H1 (cell line): ENCODE data around the gene CWC27. TPM values are rescaled to one million over a fixed set of nuclear protein-coding genes. Genes with fewer than 3 reads are reported as not detected.

ENCODE experiments used
- BCL11A ChIP-seq, 2 experiments: IDR thresholded peaks; one replicate each; pipeline ENCODE4 v1.6.1; 2011; ENCODE audit warnings: low read depth in 2 of 2, low read length in 2 of 2, mild to moderate bottlenecking in 2 of 2
- CHD2 ChIP-seq: IDR thresholded peaks from 2 replicates; pipeline ENCODE4 v1.6.1; 2012; ENCODE audit warnings: low read length, improper control_type of control experiment
- CHD7 ChIP-seq: fragments of 300-600 bp; sonication (generic); IDR thresholded peaks from 2 replicates; pipeline ENCODE4 v1.7.1; 2012; ENCODE audit warnings: low read length, moderate library complexity, mild to moderate bottlenecking, inconsistent platforms; ENCODE audit not compliant: insufficient replicate concordance
- CTBP2 ChIP-seq: IDR thresholded peaks from 2 replicates; pipeline ENCODE4 v1.7.0; 2011; ENCODE audit warnings: borderline replicate concordance, mild to moderate bottlenecking, moderate library complexity, mixed read lengths, low read length; ENCODE audit not compliant: insufficient read depth, insufficient read length
- EP300 ChIP-seq, 2 experiments: IDR thresholded peaks; 1 replicate in 1 of 2; 2 replicates in 1 of 2; pipeline ENCODE4 v1.6.1; 2011 to 2012; ENCODE audit warnings: low read depth in 2 of 2, low read length in 2 of 2, mild to moderate bottlenecking in 2 of 2, borderline replicate concordance in 1 of 2, inconsistent platforms in 1 of 2, moderate library complexity in 1 of 2
- polyA plus RNA-seq, 7 experiments: library from polyadenylated mRNA; depleted of rRNA in 3 of 7; stranded (reverse) in 5 of 7; unstranded in 2 of 7; fragments of >200 nt in 5 of 7; fragments of 200-250 nt in 2 of 7; gene quantifications; 1 replicate in 5 of 7; 2 replicates in 1 of 7; 4 replicates in 1 of 7; pipeline versions ENCODE4 v1.2.1 to v1.2.3, GENCODE V29; 2011 to 2013; ENCODE audit warnings: missing spikeins in 2 of 7, mixed read lengths in 2 of 7
- total RNA-seq: library from RNA; stranded (reverse); fragmentation: NEBNext Ultra II Directional; extraction: Animal tissue kit (Norgen Biotek cat#: 25700); gene quantifications from 2 replicates; pipeline ENCODE4 v1.2.1, GENCODE V29; 2021

CWC27 gene
- total and polyA plus RNA-seq, 2 of the 8 experiments (the other 6 are each of a cell fraction or from before 2014, with no cell fraction given) = 24.9 to 43.4 TPM

- TF ChIP-seq CHD7 (no peak), EP300 (IDR thresholded peaks at IDR 0.05; ENCODE audit: borderline replicate concordance in 1 of 2, low read depth in 2 of 2, low read length in 2 of 2) (no peak), CHD2 (no peak), BCL11A (IDR thresholded peaks at IDR 0.05; ENCODE audit: low read depth in 2 of 2, low read length in 2 of 2) (no peak), CTBP2 (no peak)
- TF ChIP-seq, all 59 proteins: peak for 0
Observed at GRCh38 chr5:65030056-65030455, 261.3 kb downstream of the CWC27 start (continued).
